ENCODE data around the gene PDAP1. TPM values are rescaled to one million over a fixed set of nuclear protein-coding genes. Genes with fewer than 3 reads are reported as not detected.

Gene PDAP1
- total and polyA plus RNA-seq, 2 experiments from 2014 or later: 81.0 to 181 TPM

DNA sequence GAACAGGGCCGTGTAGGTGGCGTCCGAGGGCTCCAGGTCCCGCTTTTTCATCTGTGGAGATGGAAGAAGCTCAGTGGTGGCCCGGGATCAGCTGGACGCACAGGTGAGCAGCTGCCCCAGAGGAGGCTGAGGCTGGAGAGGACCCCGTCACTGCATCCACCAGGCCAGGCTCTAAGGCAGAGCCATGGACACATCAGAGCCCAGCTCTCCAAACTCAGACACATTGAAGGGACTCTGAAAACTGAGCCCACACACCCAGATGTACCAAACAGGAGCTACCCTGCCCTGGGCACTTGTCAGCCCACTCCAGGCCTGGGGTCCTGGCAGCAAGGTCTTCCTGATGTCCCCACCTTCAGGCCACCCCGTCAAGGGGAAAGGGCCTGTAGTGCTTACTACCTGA lies 21.4 kb upstream of the PDAP1 start:
- peaks cover 18% of the 10 kb centered on the region for H3K36me3 ChIP-seq

GRCh38 chr7:99428972-99429566 lies 20.7 kb upstream of the PDAP1 start:
- Histone ChIP-seq H3K4me3 (no peak overlapping the region), H3K36me3 (peaks cover 21% of the 10 kb centered on the region), H3K4me1 (ENCODE audit: low read depth) (no peaks in the 10 kb centered on the region), H3K9me3 (ENCODE audit: low read depth) (no peaks in the 10 kb centered on the region), H3K27ac (no peak overlapping the region), H3K27me3 (no peaks in the 10 kb centered on the region)
- TF ChIP-seq, protein P1, sequence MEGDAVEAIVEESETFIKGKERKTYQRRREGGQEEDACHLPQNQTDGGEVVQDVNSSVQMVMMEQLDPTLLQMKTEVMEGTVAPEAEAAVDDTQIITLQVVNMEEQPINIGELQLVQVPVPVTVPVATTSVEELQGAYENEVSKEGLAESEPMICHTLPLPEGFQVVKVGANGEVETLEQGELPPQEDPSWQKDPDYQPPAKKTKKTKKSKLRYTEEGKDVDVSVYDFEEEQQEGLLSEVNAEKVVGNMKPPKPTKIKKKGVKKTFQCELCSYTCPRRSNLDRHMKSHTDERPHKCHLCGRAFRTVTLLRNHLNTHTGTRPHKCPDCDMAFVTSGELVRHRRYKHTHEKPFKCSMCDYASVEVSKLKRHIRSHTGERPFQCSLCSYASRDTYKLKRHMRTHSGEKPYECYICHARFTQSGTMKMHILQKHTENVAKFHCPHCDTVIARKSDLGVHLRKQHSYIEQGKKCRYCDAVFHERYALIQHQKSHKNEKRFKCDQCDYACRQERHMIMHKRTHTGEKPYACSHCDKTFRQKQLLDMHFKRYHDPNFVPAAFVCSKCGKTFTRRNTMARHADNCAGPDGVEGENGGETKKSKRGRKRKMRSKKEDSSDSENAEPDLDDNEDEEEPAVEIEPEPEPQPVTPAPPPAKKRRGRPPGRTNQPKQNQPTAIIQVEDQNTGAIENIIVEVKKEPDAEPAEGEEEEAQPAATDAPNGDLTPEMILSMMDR (IDR thresholded peaks at IDR 0.05; ENCODE audit: low read depth, low read length): no peak
- DNase-seq (ENCODE audit: low read depth in 1 of 2, low spot score in 1 of 2): no peak

More for the DNA sequence above, 21.4 kb upstream of the PDAP1 start:
- TF ChIP-seq, protein P1 (IDR thresholded peaks at IDR 0.05; ENCODE audit: low read depth, low read length): no peak
- no peaks in the 10 kb centered on the region for H3K4me1 ChIP-seq (ENCODE audit: low read depth)
- no peak overlapping the region for H3K27ac ChIP-seq
- no peak overlapping the region for H3K4me3 ChIP-seq
- H3K9me3 ChIP-seq (ENCODE audit: low read depth): no peaks in the 10 kb centered on the region
- DNase-seq (ENCODE audit: low read depth in 1 of 2, low spot score in 1 of 2): no peak
- H3K27me3 ChIP-seq: no peaks in the 10 kb centered on the region

DNA sequence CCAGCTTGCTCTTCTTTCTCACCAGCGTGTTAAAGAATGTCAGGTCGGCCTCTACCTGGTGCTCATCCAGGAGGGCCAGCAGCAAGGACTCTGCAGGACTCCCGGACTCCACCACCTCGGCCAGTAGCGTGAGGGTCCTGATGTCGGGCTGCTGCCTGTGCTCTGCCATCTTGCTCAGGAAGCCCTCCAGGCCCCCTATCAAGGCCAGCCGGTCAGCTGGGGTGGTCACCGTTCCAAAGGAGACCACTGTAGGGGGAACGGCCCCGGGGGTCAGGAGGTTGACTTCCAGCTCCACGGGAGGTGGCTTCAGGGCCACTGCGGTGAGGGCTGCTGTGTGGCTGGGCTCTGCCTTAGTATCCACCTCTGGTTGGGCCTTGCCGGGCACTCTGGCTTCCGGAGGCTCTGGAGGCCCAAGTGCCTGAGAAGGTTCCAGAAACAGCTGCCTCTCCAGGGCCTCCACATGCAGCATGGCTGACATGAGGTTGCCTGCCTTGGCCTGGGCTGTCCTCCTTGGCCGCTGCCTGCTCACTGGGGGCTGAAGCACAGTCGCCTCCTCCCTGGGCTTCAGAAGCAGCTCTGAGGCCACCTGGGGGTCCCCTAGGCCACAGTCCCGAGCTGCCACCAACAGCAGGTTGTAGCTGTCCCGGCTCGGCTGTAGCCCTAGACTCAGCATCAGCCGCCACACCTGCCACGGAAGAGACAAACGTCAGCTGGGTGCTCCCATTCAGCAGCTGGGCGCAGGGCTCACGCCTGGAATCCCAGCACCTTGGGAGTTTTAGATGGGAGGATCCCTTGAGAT lies 16.7 kb upstream of the PDAP1 start:
- Histone ChIP-seq H3K4me3 (no peak overlapping the region), H3K27me3 (no peaks in the 10 kb centered on the region), H3K4me1 (ENCODE audit: low read depth) (no peaks in the 10 kb centered on the region), H3K27ac (no peak overlapping the region), H3K36me3 (peaks cover 20% of the 10 kb centered on the region), H3K9me3 (ENCODE audit: low read depth) (no peaks in the 10 kb centered on the region)
- TF ChIP-seq, protein P1 (IDR thresholded peaks at IDR 0.05; ENCODE audit: low read depth, low read length): no peak
- no peak for DNase-seq (ENCODE audit: low read depth in 1 of 2, low spot score in 1 of 2)

- TF ChIP-seq, protein P1 (IDR thresholded peaks at IDR 0.05; ENCODE audit: low read depth, low read length): no peak
Measured at GRCh38 chr7:99422625-99423024, 14.2 kb upstream of the PDAP1 start.

GRCh38 chr7:99422186-99422585 lies 13.8 kb upstream of the PDAP1 start:
- Histone ChIP-seq H3K4me1 (ENCODE audit: low read depth) (no peaks in the 10 kb centered on the region), H3K36me3 (peaks cover 36% of the 10 kb centered on the region), H3K27me3 (no peaks in the 10 kb centered on the region), H3K4me3 (no peak overlapping the region), H3K27ac (no peak overlapping the region), H3K9me3 (ENCODE audit: low read depth) (no peaks in the 10 kb centered on the region)
- DNase-seq (ENCODE audit: low read depth in 1 of 2, low spot score in 1 of 2): no peak
- TF ChIP-seq, protein P1 (IDR thresholded peaks at IDR 0.05; ENCODE audit: low read depth, low read length): no peak

More at GRCh38 chr7:99422625-99423024, 14.2 kb upstream of the PDAP1 start:
- Histone ChIP-seq H3K27me3 (no peaks in the 10 kb centered on the region), H3K36me3 (peaks cover 31% of the 10 kb centered on the region), H3K9me3 (ENCODE audit: low read depth) (no peaks in the 10 kb centered on the region), H3K4me3 (no peak overlapping the region), H3K27ac (no peak overlapping the region), H3K4me1 (ENCODE audit: low read depth) (no peaks in the 10 kb centered on the region)
- no peak for DNase-seq (ENCODE audit: low read depth in 1 of 2, low spot score in 1 of 2)
